ENCODE data around the gene SPANXN3.

DNA sequence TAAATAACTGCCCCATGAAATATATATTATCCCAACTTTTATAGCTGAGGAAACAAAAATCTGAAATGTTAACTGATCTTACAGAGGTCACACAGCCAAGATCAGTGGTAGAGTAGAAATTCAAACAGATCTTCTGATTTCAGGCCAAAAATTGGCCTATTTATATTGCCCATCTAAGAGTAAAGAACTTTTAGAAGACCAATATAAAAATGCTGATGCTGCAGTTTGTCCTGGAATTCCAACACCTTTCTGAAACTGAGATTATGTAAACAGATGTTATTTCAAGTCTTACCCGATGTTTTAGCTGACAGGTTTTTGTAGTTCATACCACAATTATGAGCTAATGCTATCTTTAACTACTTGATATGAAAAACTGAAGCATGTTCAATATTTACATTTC, 51.1 kb downstream of the SPANXN3 start:
- TF ChIP-seq CTCF (IDR thresholded peaks at IDR 0.05) = no peak
- TF ChIP-seq POLR2A (IDR thresholded peaks at IDR 0.05) = no peak
- TF ChIP-seq EP300 (IDR thresholded peaks at IDR 0.05) = no peak

All from gastroesophageal sphincter (tissue), 3 donors.